GM23338 (cell line): ENCODE data around the gene SMIM35. TPM values are rescaled to one million over a fixed set of nuclear protein-coding genes. Genes with fewer than 3 reads are reported as not detected.

Experiments
- CREB1 ChIP-seq: fragments of 250-450 bp; sonication (Bioruptor Pico); IDR thresholded peaks from 2 replicates; pipeline ENCODE4 v1.5.0; 2020; ENCODE audit warnings: low read depth, mild to moderate bottlenecking, moderate library complexity
- JUNB ChIP-seq: IDR thresholded peaks from one replicate; pipeline ENCODE4 v1.6.1; 2016; ENCODE audit warnings: antibody characterized with exemption; ENCODE audit not compliant: unreplicated experiment
- ZNF114 ChIP-seq: fragments of 250-450 bp; sonication (Bioruptor Pico); IDR thresholded peaks from 2 replicates; pipeline ENCODE4 v1.5.0; 2020; ENCODE audit warnings: mild to moderate bottlenecking, moderate library complexity
- polyA plus RNA-seq: library from polyadenylated mRNA; unstranded; fragments of >200 nt; fragmentation: Nextera tagmentation; extraction: Ambion mirVana; gene quantifications from 2 replicates; pipeline ENCODE4 v1.2.1, GENCODE V29; 2016
- total RNA-seq: library from RNA; depleted of rRNA; stranded (reverse); fragments of >200 nt; shearing (Covaris generic); gene quantifications from 2 replicates; pipeline ENCODE4 v1.2.3, GENCODE V29; 2014
- TF ChIP-seq, protein P1 (sequence below): fragments of 250-450 bp; sonication (Bioruptor Pico); IDR thresholded peaks from 2 replicates; pipeline ENCODE4 v1.5.0; 2020; ENCODE audit warnings: mild to moderate bottlenecking, moderate library complexity
- TF ChIP-seq, protein P2 (sequence below), 2 experiments: fragments of 200-600 bp in 1 of 2; sonication (generic) in 1 of 2; conservative IDR thresholded peaks; 2 replicates each; pipeline versions ENCODE4 v1.5.1 to v1.6.1; 2016 to 2017; ENCODE audit warnings: antibody characterized with exemption in 2 of 2, low read depth in 2 of 2, mild to moderate bottlenecking in 2 of 2, moderate library complexity in 1 of 2
- TF ChIP-seq, protein P3 (sequence below): IDR thresholded peaks from 2 replicates; pipeline ENCODE4 v1.6.1; 2016; ENCODE audit warnings: antibody characterized with exemption

The SMIM35 gene
- total and polyA plus RNA-seq, 2 experiments from 2014 or later, result not detected

DNA sequence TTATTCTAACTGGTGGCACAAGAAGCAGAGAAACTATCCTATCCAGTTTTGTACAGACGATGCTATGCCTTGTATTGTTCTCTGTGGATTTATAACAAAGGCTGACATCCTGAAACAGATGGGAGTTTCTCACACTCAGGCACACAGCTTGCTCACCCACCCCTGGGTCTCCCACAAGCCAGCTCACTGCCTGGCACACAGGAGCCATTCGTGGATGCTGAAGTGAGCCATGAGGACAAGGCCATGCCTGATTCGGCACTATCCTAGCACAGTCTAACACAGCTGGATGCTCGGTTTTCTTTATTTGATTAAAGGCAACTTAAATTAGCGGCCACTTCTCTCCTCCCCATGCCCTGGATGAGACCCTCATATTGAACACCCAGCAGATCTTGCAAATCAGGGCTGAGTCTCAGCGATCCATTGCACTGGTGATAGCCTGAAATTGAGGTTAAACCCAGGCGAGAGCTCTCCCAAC is 35.6 kb downstream of the SMIM35 start (continued):
- TF ChIP-seq, protein P1, sequence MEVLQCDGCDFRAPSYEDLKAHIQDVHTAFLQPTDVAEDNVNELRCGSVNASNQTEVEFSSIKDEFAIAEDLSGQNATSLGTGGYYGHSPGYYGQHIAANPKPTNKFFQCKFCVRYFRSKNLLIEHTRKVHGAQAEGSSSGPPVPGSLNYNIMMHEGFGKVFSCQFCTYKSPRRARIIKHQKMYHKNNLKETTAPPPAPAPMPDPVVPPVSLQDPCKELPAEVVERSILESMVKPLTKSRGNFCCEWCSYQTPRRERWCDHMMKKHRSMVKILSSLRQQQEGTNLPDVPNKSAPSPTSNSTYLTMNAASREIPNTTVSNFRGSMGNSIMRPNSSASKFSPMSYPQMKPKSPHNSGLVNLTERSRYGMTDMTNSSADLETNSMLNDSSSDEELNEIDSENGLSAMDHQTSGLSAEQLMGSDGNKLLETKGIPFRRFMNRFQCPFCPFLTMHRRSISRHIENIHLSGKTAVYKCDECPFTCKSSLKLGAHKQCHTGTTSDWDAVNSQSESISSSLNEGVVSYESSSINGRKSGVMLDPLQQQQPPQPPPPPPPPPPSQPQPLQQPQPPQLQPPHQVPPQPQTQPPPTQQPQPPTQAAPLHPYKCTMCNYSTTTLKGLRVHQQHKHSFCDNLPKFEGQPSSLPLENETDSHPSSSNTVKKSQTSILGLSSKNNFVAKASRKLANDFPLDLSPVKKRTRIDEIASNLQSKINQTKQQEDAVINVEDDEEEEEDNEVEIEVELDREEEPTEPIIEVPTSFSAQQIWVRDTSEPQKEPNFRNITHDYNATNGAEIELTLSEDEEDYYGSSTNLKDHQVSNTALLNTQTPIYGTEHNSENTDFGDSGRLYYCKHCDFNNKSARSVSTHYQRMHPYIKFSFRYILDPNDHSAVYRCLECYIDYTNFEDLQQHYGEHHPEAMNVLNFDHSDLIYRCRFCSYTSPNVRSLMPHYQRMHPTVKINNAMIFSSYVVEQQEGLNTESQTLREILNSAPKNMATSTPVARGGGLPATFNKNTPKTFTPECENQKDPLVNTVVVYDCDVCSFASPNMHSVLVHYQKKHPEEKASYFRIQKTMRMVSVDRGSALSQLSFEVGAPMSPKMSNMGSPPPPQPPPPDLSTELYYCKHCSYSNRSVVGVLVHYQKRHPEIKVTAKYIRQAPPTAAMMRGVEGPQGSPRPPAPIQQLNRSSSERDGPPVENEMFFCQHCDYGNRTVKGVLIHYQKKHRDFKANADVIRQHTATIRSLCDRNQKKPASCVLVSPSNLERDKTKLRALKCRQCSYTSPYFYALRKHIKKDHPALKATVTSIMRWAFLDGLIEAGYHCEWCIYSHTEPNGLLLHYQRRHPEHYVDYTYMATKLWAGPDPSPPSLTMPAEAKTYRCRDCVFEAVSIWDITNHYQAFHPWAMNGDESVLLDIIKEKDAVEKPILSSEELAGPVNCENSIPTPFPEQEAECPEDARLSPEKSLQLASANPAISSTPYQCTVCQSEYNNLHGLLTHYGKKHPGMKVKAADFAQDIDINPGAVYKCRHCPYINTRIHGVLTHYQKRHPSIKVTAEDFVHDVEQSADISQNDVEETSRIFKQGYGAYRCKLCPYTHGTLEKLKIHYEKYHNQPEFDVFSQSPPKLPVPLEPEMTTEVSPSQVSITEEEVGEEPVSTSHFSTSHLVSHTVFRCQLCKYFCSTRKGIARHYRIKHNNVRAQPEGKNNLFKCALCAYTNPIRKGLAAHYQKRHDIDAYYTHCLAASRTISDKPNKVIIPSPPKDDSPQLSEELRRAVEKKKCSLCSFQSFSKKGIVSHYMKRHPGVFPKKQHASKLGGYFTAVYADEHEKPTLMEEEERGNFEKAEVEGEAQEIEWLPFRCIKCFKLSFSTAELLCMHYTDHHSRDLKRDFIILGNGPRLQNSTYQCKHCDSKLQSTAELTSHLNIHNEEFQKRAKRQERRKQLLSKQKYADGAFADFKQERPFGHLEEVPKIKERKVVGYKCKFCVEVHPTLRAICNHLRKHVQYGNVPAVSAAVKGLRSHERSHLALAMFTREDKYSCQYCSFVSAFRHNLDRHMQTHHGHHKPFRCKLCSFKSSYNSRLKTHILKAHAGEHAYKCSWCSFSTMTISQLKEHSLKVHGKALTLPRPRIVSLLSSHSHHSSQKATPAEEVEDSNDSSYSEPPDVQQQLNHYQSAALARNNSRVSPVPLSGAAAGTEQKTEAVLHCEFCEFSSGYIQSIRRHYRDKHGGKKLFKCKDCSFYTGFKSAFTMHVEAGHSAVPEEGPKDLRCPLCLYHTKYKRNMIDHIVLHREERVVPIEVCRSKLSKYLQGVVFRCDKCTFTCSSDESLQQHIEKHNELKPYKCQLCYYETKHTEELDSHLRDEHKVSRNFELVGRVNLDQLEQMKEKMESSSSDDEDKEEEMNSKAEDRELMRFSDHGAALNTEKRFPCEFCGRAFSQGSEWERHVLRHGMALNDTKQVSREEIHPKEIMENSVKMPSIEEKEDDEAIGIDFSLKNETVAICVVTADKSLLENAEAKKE, result no peak
- TF ChIP-seq, protein P2, sequence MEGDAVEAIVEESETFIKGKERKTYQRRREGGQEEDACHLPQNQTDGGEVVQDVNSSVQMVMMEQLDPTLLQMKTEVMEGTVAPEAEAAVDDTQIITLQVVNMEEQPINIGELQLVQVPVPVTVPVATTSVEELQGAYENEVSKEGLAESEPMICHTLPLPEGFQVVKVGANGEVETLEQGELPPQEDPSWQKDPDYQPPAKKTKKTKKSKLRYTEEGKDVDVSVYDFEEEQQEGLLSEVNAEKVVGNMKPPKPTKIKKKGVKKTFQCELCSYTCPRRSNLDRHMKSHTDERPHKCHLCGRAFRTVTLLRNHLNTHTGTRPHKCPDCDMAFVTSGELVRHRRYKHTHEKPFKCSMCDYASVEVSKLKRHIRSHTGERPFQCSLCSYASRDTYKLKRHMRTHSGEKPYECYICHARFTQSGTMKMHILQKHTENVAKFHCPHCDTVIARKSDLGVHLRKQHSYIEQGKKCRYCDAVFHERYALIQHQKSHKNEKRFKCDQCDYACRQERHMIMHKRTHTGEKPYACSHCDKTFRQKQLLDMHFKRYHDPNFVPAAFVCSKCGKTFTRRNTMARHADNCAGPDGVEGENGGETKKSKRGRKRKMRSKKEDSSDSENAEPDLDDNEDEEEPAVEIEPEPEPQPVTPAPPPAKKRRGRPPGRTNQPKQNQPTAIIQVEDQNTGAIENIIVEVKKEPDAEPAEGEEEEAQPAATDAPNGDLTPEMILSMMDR (conservative IDR thresholded peaks at IDR 0.05; ENCODE audit: low read depth in 2 of 2), result no peak
- no peak for TF ChIP-seq CREB1 (CRISPR knock-in tag)
- TF ChIP-seq, protein P3, sequence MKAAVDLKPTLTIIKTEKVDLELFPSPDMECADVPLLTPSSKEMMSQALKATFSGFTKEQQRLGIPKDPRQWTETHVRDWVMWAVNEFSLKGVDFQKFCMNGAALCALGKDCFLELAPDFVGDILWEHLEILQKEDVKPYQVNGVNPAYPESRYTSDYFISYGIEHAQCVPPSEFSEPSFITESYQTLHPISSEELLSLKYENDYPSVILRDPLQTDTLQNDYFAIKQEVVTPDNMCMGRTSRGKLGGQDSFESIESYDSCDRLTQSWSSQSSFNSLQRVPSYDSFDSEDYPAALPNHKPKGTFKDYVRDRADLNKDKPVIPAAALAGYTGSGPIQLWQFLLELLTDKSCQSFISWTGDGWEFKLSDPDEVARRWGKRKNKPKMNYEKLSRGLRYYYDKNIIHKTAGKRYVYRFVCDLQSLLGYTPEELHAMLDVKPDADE, result no peak
- no peak for TF ChIP-seq ZNF114 (CRISPR knock-in tag)
- TF ChIP-seq JUNB, result no peak
